NT2/D1 (cell line): Measurements from ENCODE around the gene DGCR6.
"Not testable (repeated sequence)": the region's sequence is repeated elsewhere in the genome, so short reads cannot be mapped to it uniquely, and the experiment has no call there.

Experiments used
- DNase-seq: peaks from one replicate; pipeline ENCODE4 v3.0.0-alpha.2; 2011; ENCODE audit warnings: low read depth, low spot score
- H3K27me3 ChIP-seq: 2 replicates; pipeline ENCODE4 v1.6.0; 2011; ENCODE audit warnings: mild to moderate bottlenecking; ENCODE audit not compliant: insufficient read length, insufficient read depth
- H3K36me3 ChIP-seq: 2 replicates; pipeline ENCODE4 v1.6.1; 2011; ENCODE audit warnings: mild to moderate bottlenecking, low read length, mixed read lengths; ENCODE audit not compliant: insufficient read depth, insufficient read length
- H3K4me1 ChIP-seq: 2 replicates; pipeline ENCODE4 v1.5.1; 2011; ENCODE audit not compliant: insufficient read depth, insufficient read length
- H3K4me3 ChIP-seq: 2 replicates; pipeline ENCODE4 v1.5.1; 2011; ENCODE audit warnings: low read depth; ENCODE audit not compliant: insufficient read length
- H3K9ac ChIP-seq: 2 replicates; pipeline ENCODE4 v1.6.0; 2011; ENCODE audit warnings: low read depth; ENCODE audit not compliant: insufficient read length
- H3K9me3 ChIP-seq: 2 replicates; pipeline ENCODE4 v1.5.1; 2011; ENCODE audit warnings: mild to moderate bottlenecking, low read length; ENCODE audit not compliant: insufficient read depth
- SUZ12 ChIP-seq: IDR thresholded peaks from 2 replicates; pipeline ENCODE4 v1.6.1; 2011; ENCODE audit not compliant: insufficient read length, insufficient read depth; ENCODE audit errors: extremely low read depth
- YY1 ChIP-seq: IDR thresholded peaks from 2 replicates; pipeline ENCODE4 v1.6.1; 2011; ENCODE audit not compliant: insufficient read length, insufficient read depth
- ZNF274 ChIP-seq: IDR thresholded peaks from 2 replicates; pipeline ENCODE4 v1.6.1; 2011; ENCODE audit warnings: mild to moderate bottlenecking, low read depth, low read length

DGCR6 gene

DNA sequence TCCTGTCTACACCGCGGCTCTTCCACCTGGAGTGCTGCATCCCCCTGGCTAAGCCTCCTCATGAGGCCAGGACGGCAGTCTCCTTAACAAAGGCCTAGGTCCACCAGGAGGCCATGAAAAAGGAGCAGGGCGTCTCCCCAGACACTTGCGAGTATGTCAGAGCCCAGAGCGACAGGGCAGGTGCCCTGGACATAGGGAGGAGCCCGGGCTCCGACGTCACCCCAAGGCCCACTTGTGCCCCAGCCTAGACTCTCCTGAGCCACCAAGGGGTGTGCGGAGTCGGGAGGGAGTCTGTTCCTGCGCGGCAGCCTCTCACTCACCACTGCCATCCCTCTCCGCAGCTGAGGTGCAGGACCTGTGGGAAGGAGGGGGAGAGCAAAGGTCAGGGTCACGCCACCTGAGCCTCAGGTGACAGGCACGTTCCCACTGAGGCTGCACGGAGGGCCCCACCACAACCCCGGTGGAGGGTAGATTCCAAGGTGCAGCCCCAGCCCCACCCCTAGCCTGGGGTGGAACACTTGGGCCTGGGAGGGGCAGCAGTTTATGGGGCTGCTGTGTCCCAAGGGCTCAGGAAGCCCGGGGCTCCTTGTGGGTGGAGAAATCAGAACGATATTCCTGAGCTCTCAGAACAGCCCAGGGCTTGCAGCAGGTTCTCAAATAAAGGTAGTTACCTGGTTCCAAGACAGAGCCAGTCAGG is 19.4 kb downstream of the DGCR6 start:
- no peaks in the 10 kb centered on the region for H3K4me1 ChIP-seq
- no peak overlapping the region for H3K4me3 ChIP-seq
- DNase-seq, result no peak
- TF ChIP-seq SUZ12 (no peak), YY1 (no peak), ZNF274 (no peak)
- no peaks in the 10 kb centered on the region for H3K36me3 ChIP-seq
- H3K27me3 ChIP-seq, result no peaks in the 10 kb centered on the region
- no peaks in the 10 kb centered on the region for H3K9me3 ChIP-seq
- no peak overlapping the region for H3K9ac ChIP-seq

DNA sequence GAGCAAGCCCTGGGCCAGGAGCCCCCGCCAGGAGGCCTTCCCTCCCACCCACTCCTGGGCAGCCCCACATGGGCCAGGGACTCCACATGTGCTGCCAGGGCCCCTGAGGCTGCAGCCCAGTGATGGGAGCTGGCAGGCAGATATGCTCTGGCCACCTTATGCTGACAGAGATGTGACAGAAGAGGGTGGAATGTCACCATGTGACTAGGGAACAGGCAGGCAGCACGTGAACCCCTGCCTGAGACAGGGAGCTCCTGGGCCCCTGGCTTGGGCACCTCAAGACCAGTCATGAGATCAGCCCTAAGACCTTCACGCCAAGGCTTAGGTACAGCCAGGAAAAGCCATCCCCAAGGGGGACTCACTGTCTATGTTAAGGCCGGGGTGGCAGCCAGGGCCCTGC is 20.9 kb downstream of the DGCR6 start:
- H3K9ac ChIP-seq, result no peak overlapping the region
- no peaks in the 10 kb centered on the region for H3K4me1 ChIP-seq
- no peaks in the 10 kb centered on the region for H3K9me3 ChIP-seq
- no peaks in the 10 kb centered on the region for H3K27me3 ChIP-seq
- no peak for TF ChIP-seq SUZ12
- no peak for TF ChIP-seq YY1
- no peak for TF ChIP-seq ZNF274
- no peaks in the 10 kb centered on the region for H3K36me3 ChIP-seq
- no peak for DNase-seq
- H3K4me3 ChIP-seq, result no peak overlapping the region

DNA sequence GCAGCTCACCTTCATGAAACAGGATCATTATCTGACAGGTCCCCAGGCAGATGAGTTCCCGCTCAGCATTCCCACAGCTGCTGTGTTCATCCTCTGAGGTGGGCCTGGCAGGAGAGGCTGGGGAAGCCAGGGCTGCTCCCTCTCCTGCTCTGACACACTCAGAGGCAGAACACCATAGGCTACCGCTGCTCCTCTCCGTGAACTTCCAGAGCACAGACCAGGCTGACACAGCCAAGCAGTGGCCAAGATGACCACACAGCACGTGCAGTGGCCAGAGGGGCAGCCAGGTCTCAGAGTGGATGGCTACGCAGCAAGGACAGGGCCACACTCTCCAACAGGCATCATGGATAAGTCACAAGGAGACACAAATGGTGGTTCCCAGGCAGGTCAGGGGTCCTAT is 21.5 kb downstream of the DGCR6 start:
- no peak overlapping the region for H3K9ac ChIP-seq
- H3K36me3 ChIP-seq, result no peaks in the 10 kb centered on the region
- H3K4me3 ChIP-seq, result no peak overlapping the region
- DNase-seq, result no peak
- H3K4me1 ChIP-seq, result no peaks in the 10 kb centered on the region
- TF ChIP-seq SUZ12 (no peak), YY1 (no peak), ZNF274 (no peak)
- no peaks in the 10 kb centered on the region for H3K27me3 ChIP-seq
- no peaks in the 10 kb centered on the region for H3K9me3 ChIP-seq

DNA sequence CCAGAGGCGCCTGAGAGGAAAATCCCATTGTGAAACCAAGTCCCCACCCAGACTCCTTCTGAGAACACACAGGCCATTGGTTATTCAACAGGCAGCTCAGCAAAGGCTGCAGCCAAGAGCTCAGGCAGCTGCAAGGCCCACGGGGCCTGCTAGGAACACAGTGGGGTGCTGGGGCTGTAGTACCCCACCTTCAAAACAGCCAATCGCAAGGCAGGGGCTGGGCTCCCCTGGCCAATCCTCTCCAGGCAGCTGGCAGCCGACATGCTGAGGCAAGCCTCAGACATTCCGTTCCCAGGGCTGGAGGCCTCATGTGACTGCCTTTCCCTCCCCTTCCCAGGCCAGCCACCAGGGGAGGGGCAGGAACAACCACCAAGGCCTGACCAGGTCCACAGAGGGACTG is 23.3 kb downstream of the DGCR6 start:
- no peak overlapping the region for H3K4me3 ChIP-seq
- H3K9ac ChIP-seq, result no peak overlapping the region
- TF ChIP-seq SUZ12 (no peak), YY1 (no peak), ZNF274 (no peak)
- no peaks in the 10 kb centered on the region for H3K36me3 ChIP-seq
- no peaks in the 10 kb centered on the region for H3K9me3 ChIP-seq
- no peaks in the 10 kb centered on the region for H3K4me1 ChIP-seq
- no peaks in the 10 kb centered on the region for H3K27me3 ChIP-seq
- DNase-seq, result no peak

DNA sequence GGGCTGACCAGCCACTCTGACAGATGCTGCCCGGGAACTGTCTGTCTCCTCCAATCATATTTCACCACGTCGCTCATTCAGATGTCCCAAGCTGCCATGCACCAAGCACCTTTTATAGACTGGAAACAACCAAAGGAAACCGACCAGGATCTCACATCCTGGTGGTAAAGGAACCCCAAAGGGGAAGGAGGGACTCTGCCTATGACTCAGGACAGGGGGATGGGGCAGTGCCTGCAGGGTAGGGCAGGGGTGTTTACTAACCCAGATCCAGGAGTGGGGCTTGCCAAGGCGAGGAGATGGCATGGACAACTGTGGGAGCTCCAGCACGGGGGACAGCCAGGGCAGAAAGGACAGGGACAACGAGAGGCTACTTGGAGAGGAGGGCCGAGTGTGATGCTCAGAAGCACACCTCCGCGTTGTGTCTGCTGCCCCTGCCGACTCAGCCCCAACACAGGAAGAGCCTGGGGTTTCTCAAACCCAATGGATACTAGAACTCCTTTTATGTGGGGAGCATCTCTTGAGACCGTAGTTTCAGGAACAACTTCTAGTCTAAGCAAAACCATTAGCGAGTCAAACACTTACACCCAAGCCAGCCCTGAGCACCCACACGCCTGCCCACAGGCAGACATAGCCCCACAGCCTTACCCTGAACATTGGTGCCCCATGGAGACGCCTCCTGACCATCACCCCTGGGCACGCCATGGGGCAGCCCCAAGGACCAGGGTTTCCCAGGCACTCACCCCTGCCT is 26.0 kb downstream of the DGCR6 start:
- Histone ChIP-seq H3K4me1 (no peaks in the 10 kb centered on the region), H3K9me3 (no peaks in the 10 kb centered on the region), H3K4me3 (no peak overlapping the region), H3K27me3 (no peaks in the 10 kb centered on the region), H3K9ac (no peak overlapping the region), H3K36me3 (no peaks in the 10 kb centered on the region)
- TF ChIP-seq SUZ12 (no peak), YY1 (no peak), ZNF274 (no peak)
- DNase-seq, result no peak

DNA sequence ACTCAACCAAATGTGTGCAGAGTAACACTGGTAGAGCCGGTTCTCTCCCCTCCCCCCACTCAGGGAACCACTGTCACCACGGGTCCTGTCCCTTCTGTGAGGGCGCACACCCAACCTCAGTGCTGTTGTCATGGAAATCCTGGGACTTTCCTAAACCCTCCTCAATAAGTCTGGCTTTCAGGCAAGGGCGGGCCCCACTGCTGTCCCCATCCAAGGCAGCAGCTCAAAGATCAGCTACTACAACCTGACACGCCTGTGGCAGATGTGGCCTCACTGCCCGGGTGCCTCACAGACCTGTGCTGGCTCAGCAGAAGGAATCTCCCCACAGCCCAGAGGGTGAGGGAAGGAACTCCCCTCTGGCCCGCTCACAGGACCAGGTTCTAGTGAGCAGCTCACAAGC is 27.8 kb downstream of the DGCR6 start:
- H3K4me3 ChIP-seq, result no peak overlapping the region
- H3K36me3 ChIP-seq, result no peaks in the 10 kb centered on the region
- no peak for TF ChIP-seq SUZ12
- TF ChIP-seq YY1, result no peak
- no peak for TF ChIP-seq ZNF274
- no peaks in the 10 kb centered on the region for H3K4me1 ChIP-seq
- no peak overlapping the region for H3K9ac ChIP-seq
- DNase-seq, result no peak
- no peaks in the 10 kb centered on the region for H3K9me3 ChIP-seq
- H3K27me3 ChIP-seq, result no peaks in the 10 kb centered on the region

DNA sequence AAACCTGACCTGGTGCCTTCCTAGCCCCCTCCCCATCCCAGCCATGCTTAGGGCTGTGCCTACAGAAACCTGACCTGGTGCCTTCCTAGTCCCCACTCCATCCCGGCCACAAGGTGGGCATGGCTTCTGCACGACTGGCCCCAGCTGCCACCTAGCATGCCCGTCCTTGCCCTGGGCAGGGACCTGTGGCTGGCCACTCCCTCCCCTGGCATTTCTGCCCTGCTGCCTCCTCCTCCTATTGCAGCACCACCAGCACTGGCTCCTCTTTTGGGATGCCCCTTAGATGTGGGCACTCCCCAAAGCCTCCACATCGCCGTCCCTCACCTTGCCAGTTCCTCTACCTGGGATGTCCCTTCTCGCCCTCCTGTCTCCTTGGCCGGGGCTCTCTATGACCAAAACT is 28.6 kb downstream of the DGCR6 start:
- not testable (repeated sequence) for H3K9me3 ChIP-seq, H3K36me3 ChIP-seq, H3K27me3 ChIP-seq, H3K4me1 ChIP-seq, DNase-seq, H3K9ac ChIP-seq, H3K4me3 ChIP-seq
